GM19324 (cell line): ENCODE results near the gene BRD7.
A peak's percentile ranks its signal among the peaks of the same experiment; 100 is the strongest.
"Not testable (repeated sequence)": the region's sequence is repeated elsewhere in the genome, so short reads cannot be mapped to it uniquely, and the experiment has no call there.

Source experiments
- ATAC-seq: cut with Tn5 transposase; IDR thresholded peaks from one replicate; pipeline ENCODE4 v1.9.1; 2021; ENCODE audit warnings: mild to moderate bottlenecking, moderate library complexity; ENCODE audit not compliant: unreplicated experiment, low FRiP score

BRD7 gene

GRCh38 chr16:50360033-50360778 is 8.6 kb downstream of the BRD7 start:
- ATAC-seq = no peak

DNA sequence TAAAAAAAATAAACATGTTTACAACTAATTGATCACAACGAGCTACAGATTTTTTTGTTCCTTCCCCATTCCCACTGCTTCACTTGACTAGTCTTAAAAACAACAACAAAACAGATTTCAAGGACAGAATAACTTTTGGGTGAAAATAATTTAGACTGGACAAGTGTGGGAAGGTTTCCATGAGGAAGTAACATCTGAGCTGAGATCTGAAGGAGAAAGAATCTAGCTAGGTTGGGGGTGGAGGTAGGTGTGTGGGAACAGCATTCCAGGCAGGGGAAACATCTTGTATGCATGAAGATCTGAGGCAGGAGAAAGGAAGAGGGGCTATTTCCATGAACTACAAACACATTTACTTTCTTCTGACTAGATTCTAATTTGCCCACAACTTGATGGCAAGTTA is 9.2 kb downstream of the BRD7 start:
- ATAC-seq = no peak

- no peak for ATAC-seq
Measured at GRCh38 chr16:50354629-50355456, 13.9 kb downstream of the BRD7 start.

DNA sequence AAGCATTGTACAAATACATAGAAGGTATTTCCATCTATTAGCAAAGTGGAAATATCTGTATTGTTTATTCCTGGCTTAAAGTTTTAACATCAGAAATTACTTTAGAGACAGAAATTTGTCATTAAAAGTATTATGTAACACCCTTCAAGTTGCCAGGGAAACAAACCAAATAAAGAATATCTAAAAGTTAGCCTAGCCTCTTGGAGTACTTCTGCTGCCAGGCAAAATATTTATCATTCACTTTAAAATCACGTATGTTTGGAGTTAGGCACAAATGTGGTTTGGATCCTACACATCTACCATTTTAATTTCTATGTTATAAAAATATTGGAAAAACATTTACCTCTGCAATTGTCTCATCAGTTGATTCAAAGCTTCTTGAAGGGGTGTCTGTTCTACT is 14.7 kb downstream of the BRD7 start:
- ATAC-seq = no peak

DNA sequence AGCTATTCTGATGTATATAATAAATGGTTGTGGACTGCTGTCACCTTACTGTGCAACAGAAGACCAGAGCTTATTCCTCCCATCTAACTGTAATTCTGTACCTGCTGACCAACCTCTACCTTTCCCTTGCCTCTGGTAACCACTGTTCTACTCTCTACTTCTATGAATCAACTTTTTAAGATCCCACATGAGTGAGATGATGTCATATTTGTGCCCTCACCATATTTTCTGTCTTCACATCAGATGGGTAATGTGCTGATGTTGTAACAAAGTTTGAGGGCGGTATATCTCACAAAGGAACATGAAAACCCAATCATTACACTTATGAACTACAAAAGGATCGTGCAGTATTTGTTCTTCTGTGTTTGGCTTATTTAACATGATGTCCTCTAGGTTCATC is 16.8 kb downstream of the BRD7 start:
- no peak for ATAC-seq

- ATAC-seq = no peak
Measured at GRCh38 chr16:50351116-50351515, 17.7 kb downstream of the BRD7 start.

DNA sequence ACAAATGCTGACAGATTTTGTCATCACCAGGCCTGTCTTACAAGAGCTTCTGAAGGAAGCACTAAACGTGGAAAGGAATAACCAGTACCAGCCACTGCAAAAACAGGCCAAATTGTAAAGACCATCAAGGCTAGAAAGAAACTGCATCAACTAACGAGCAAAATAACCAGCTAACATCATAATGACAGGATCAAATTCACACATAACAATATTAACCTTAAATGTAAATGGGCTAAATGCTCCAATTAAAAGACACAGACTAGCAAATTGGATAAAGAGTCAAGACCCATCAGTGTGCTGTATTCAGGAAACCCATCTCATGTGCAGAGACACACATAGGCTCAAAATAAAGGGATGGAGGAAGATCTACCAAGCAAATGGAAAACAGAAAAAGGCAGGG is 23.6 kb downstream of the BRD7 start:
- not testable (repeated sequence) for ATAC-seq

- ATAC-seq = not testable (repeated sequence)
Measured at GRCh38 chr16:50343566-50343965, 25.2 kb downstream of the BRD7 start.

- no peak for ATAC-seq
Measured at GRCh38 chr16:50340578-50340977, 28.2 kb downstream of the BRD7 start.

DNA sequence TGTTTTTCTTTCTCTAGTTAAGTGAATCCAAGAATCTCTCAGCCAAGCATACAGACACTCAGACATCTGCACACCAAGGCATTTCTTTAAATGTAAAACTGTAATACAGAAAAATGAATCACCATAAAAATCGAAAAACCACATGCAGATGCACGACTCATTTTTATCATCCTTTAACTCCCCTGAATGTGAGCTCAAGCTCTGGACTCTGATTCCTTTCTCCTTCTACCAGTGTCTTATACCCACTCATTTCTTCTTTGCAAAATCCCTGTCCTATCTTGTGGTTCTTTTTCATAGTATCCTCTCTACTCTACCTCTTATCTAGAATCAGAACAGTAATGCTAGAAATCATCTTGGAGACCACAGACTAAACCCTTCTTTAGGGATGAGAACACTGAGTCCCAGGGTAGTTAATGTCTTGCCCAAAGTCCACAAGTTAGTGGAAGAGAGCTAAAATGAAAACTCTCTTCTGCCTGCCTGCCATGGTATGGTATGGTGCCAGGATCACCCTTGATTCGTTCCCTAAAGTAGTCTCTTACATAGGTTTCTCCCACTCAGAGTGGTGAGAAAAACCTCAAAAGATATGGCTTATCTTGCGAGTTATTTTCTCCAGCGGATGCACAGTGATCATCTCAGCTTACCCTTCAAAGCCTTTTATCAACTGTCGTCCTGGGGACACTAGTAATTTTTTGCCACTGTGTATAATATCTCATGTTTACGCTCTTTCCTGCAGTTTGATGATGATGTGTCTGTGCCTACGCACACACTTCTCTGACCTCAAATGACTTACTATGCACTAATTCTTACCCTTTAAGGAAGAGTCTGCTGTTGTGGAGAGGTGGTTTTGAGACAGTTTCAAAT is 30.2 kb downstream of the BRD7 start:
- ATAC-seq = no peak

DNA sequence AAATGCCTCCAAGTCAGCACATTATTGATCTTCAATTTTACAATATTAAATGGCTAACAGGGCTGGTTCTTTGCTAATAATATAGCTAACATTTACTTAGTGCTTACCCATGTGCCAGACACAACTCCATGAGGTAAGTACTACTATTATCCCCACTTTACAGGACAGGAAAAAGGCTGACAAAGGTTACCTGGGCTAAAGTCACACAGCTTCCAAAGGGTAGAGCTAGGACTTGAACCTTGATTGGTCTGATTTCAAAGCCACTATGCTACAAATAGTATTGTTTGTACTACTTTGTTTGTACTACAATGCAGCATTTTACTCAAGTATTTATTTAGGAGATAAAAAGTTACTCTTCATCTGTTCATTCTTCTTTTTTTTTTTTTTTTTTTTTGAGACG is 31.9 kb downstream of the BRD7 start:
- no peak for ATAC-seq

DNA sequence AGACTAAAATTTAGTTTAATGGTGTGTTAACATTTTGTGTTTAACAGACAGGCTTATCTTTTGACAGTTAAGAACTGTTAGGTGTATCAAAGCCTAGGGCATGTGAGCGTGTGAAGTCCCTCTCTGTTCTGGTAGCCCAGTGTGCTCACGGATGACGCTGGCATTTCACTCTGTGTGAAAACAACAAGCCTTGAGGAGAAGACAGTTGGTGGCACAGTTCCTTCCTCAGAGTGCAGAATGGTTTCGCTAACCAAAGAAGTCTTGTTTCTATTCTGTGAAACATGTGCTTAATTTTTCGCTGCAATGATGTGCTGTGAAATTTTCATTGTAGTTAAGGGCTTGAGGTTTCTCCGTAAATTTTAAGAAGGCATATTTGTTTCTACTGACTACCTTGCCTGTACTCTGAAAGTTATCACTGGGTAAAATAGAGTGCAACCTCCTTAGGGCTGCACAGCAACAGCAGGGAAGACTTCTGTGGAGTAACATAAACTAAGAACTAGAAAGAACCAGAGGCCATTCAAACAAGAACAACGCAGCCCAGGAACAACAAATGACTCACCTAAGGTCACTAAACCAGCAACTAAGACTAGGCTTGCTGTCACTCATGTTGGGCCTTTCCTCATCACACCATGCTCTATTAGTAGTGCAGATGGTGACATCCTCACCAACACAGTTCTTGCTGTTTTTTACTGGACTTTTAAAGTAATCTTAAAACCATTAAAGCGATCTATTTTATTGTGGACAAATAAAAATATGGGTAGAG is 33.4 kb downstream of the BRD7 start:
- ATAC-seq = peak; percentile 65

DNA sequence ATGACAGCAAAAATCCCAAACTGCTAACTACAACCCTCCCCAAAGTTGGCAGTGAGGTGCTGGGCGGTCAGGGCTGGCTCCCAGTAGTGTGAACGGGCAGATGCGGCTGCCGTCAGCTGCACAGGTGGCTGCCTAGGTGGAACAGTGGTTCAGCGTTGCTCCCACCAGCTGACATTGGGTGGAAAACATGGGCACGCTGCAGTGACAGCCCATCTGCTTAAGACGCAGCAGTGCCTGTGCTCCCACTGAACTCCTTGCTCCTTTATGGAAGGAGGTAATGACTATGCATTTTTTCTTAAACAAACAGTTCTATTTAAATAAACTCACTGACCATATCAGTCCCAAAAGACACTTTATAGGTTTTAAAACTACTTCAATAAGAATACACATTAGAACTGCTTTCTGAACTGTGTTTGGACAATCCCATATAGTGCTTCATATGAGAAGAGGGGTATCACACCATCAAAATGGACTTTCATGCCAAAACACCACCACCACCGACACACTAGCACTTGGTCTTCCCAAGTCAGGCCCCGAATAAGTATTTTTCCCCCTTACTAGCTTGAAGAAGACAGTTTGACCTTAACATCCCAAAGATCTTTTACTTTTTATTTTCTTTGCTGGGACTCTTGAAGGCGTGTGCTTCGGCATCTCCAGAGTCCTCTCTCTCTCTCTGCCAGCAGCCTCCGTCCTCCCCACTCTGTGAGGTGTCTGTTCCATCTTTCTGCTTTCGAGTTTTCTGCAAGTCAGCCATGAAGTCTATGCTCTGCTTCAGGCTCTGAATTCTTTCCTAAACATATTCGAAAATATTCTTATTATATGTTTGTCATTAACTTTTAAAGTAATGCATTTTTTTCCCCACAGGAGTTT is 34.4 kb downstream of the BRD7 start:
- ATAC-seq = no peak

GRCh38 chr16:50332599-50332998 is 36.2 kb downstream of the BRD7 start:
- no peak for ATAC-seq

GRCh38 chr16:50331570-50331969 is 37.2 kb downstream of the BRD7 start:
- ATAC-seq = no peak

DNA sequence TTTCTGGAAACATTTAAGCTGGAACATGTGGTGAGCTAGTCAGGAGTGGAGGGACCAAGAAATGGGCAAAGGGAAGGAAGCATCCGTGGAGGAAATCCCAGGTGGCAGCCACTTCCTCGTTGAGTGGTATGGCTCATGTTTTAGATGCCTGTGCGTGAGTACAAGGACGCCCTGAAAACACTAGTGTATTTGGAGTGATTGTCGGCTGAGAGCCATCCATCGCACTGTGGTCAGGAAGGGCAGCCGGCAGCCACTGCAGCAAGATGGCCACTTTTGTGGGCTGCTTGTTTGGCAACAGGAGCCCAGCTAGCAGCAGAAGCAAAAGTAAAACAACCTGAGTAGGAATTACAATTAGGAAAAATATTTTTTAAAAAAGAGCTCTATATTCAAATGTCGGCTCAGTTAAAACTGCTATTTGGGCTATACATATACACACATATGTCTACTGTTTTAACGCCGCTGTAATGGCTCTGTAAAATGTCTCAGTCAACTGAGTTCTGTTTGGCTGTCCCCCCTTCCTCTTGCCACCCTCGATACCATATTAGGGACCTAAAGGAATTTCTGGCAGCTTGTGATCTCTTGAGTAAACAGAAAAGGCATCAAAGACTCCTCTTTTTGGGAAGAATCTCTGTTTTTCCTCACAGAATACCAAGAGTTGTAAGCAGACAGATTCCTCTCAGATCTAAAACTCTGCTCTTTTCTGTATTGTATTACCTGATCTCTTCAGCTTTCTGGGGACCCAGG is 39.2 kb downstream of the BRD7 start:
- ATAC-seq = no peak

GRCh38 chr16:50326835-50327465 is 41.8 kb downstream of the BRD7 start:
- no peak for ATAC-seq

- no peak for ATAC-seq
Measured at GRCh38 chr16:50326264-50326663, 42.5 kb downstream of the BRD7 start.
